ENCODE measurements around the gene TSC22D4.

The TSC22D4 gene

DNA sequence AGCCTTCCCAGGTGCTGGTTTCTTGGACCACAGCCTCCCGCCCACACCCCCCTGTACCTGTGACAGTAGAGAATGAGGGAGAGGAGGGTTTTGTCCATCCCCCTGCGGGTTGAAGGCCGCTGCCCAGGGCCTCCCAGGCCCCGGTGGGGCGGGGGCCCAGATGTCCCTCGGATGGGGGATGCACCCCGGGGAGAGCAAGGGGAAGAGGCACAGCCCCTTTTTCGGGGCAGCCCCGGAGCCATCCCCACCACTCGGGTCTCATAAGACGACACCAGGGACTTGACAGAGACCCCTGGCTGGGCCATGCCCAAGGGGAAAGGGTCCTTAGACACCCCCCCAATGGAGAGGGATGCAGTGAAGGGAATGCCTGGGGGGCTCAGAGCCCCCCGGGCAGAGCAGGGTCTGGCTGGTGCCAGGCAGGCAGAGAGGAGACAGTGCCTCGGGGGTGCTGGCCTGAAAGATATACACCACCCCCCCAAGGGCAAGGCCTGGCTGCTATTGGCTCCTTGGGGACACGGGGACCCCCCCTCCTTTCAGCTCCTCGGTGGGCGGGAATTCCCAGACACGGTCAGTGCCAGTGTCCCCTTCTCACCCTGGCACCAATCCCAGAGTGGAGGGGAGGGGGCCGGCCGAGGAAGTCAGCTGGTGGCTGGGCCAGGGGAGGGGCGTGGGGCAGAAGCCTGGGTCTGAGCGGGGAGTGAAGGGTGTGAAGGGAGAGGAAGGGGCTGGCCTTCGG is 11.2 kb downstream of the TSC22D4 start:
- Histone ChIP-seq H3K36me3 (ENCODE audit: control insufficient read depth, insufficient read depth, low read length) (no peaks in the 10 kb centered on the region), H3K4me2 (ENCODE audit: low read length) (no peak overlapping the region), H2AFZ (no peak overlapping the region), H3K4me3 (ENCODE audit: low read depth, low read length) (no peak overlapping the region), H3K4me1 (peaks cover 6% of the 10 kb centered on the region), H3K9ac (no peak overlapping the region), H3K9me3 (ENCODE audit: control insufficient read depth, low read length) (no peaks in the 10 kb centered on the region), H3K27ac (no peak overlapping the region), H3K27me3 (ENCODE audit: control insufficient read depth, insufficient read depth, low read length) (no peaks in the 10 kb centered on the region), H3K79me2 (no peaks in the 10 kb centered on the region)
- TF ChIP-seq, protein P1, sequence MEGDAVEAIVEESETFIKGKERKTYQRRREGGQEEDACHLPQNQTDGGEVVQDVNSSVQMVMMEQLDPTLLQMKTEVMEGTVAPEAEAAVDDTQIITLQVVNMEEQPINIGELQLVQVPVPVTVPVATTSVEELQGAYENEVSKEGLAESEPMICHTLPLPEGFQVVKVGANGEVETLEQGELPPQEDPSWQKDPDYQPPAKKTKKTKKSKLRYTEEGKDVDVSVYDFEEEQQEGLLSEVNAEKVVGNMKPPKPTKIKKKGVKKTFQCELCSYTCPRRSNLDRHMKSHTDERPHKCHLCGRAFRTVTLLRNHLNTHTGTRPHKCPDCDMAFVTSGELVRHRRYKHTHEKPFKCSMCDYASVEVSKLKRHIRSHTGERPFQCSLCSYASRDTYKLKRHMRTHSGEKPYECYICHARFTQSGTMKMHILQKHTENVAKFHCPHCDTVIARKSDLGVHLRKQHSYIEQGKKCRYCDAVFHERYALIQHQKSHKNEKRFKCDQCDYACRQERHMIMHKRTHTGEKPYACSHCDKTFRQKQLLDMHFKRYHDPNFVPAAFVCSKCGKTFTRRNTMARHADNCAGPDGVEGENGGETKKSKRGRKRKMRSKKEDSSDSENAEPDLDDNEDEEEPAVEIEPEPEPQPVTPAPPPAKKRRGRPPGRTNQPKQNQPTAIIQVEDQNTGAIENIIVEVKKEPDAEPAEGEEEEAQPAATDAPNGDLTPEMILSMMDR (IDR thresholded peaks at IDR 0.05) = no peak

DNA sequence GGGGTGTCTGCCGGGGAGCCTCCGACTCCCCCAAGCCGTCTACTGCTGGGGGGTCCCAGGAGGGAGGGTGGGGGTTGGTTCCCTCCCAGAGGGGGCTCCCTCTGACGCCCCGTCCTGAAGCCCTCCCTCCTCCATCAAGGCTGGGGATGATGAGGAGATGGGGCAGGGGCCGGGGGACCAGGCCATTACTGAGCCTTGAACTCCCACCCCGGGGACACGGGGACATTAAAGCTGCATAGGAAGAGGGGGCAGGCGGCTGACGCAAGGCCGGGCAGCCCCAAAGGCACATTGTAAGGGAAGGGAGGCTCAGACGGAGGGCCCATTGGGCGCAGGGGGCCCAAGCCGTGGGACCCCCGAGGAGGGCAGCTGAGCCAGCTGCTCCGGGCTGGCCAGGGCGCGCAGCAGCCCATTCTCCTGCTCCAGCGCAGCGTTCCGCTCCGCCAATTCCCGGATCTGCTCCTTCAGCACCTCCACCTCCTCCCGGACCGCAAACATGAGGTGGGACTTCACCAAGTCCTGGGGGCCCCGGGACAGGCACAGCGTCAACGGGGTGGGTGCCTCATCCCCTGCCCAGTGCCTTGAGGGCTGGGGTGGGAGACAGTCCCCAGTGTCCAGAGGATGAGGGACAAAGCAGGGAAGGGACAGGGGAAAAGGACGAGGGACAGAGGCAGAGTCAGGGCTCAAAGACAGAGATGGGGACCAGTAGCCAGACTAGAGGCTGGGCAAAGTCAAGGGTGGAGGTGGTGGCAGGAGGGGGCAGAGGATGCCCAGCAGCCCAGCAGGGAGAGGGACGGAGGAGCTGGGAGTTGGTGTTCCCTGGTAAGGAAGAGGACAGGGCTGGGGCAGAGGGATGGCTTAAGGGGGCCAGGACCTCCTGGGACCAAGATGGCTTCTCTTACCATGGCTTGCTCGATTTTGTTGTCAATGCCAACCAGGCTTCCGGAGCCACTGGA is 12.1 kb downstream of the TSC22D4 start:
- Histone ChIP-seq H2AFZ (no peak overlapping the region), H3K4me3 (ENCODE audit: low read depth, low read length) (no peak overlapping the region), H3K27me3 (ENCODE audit: control insufficient read depth, insufficient read depth, low read length) (no peaks in the 10 kb centered on the region), H3K4me1 (peaks cover 6% of the 10 kb centered on the region), H3K79me2 (no peaks in the 10 kb centered on the region), H3K4me2 (ENCODE audit: low read length) (no peak overlapping the region), H3K9ac (no peak overlapping the region), H3K9me3 (ENCODE audit: control insufficient read depth, low read length) (no peaks in the 10 kb centered on the region), H3K36me3 (ENCODE audit: control insufficient read depth, insufficient read depth, low read length) (no peaks in the 10 kb centered on the region), H3K27ac (no peak overlapping the region)
- TF ChIP-seq, protein P1 (IDR thresholded peaks at IDR 0.05) = no peak

DNA sequence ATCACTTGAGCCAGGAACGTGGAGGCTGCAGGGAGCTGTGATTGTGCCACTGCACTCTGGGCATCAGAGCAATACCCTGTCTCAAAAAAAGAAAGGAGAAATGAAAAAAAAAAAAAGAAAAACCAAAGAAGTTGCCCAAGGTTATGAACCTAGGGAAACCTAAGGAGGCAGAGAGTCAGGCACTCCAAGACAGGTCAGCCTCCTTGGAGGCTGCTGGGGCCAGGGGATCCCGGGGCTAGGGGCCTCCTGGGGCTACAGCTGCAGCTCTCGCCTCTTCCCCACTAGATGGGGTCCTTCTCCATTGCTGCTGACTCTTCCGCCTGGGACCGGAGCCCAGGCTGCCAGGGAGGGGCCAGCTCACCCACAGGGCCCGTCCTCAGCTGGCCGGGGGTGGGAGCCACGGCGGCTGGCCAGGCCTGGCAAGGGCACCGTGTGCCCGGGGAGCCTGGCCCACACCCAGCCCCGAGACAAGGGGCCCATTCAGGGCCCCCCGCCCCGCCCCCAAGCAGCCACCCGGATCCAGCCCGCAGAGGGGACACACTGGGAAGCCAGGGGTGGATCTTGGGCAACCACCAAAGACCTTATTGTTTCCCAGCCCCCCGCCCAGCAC is 13.2 kb downstream of the TSC22D4 start:
- Histone ChIP-seq H3K4me1 (peaks cover 6% of the 10 kb centered on the region), H3K27me3 (ENCODE audit: control insufficient read depth, insufficient read depth, low read length) (no peaks in the 10 kb centered on the region), H3K27ac (no peak overlapping the region), H3K9me3 (ENCODE audit: control insufficient read depth, low read length) (no peaks in the 10 kb centered on the region), H3K4me2 (ENCODE audit: low read length) (no peak overlapping the region), H2AFZ (no peak overlapping the region), H3K9ac (no peak overlapping the region), H3K79me2 (no peaks in the 10 kb centered on the region), H3K4me3 (ENCODE audit: low read depth, low read length) (no peak overlapping the region), H3K36me3 (ENCODE audit: control insufficient read depth, insufficient read depth, low read length) (no peaks in the 10 kb centered on the region)
- TF ChIP-seq, protein P1 (IDR thresholded peaks at IDR 0.05) = peak; percentile 59

DNA sequence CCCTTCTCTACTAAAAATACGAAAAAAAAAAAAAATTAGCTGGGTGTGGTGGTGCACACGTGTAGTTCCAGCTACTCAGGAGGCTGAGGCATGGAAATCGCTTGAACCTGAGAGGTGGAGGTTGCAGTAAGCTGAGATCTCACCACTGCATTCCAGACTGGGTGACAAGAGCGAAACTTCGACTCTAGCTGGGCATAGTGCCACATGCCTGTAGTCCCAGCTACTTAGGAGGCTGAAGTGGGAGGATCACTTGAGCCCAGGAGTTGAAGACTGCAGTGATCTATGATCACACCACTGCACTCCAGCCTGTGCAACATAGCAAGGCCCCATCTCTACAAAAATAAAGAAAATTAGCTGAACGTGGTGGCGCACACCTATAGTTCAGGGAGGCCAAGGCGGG is 13.7 kb downstream of the TSC22D4 start:
- H3K27ac ChIP-seq = no peak overlapping the region

More for the DNA sequence above, 13.7 kb downstream of the TSC22D4 start:
- Histone ChIP-seq H3K9me3 (ENCODE audit: control insufficient read depth, low read length) (no peaks in the 10 kb centered on the region), H3K4me1 (peaks cover 6% of the 10 kb centered on the region), H3K4me3 (ENCODE audit: low read depth, low read length) (no peak overlapping the region), H2AFZ (no peak overlapping the region), H3K79me2 (no peaks in the 10 kb centered on the region), H3K27me3 (ENCODE audit: control insufficient read depth, insufficient read depth, low read length) (no peaks in the 10 kb centered on the region), H3K4me2 (ENCODE audit: low read length) (no peak overlapping the region), H3K9ac (no peak overlapping the region), H3K36me3 (ENCODE audit: control insufficient read depth, insufficient read depth, low read length) (no peaks in the 10 kb centered on the region)
- TF ChIP-seq, protein P1 (IDR thresholded peaks at IDR 0.05) = no peak

All from parathyroid adenoma (tissue), 2 donors.